ENCODE results near the gene MGP. TPM values are rescaled to one million over a fixed set of nuclear protein-coding genes. Genes with fewer than 3 reads are reported as not detected.

The MGP gene
- polyA plus RNA-seq, 6 donors from 2014 or later: 0.29 to 1.4 (median 0.57) TPM; not detected in 3

DNA sequence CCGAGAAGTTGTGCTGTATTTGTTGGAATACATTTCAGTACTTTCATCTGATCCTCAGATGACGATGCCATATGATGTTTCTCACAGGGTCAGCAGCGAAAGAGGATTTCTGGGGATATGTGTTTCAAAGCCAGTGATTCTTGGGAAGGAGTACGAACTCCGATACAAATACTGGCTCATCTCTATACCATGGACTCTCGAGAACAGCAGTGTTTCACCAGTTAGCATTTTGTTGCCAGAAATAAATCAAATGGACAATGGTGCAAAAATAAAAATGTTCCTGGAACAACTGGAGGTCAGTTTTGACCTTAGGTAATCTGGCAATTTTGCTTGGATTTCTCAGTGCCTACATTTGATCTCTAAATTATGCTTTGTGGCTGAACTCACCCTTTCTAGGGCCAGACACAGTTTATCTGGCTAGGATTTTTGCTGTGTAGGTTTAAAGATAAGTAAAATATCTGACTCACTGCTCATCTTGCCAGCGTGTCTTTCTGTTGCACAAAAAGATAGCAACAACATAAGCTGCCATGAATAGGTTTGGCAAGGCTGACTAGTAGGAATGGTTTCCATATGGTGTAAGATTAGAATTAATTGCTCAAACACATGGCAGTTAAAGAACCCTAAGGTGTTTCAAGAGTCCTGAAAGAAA lies 11.0 kb upstream of the MGP start:
- Mint-ChIP-seq H3K4me3 (no peak overlapping the region), H3K4me1 (no peaks in the 10 kb centered on the region), H3K27me3 (no peaks in the 10 kb centered on the region), H3K36me3 (peaks cover 6 to 7% of the 10 kb centered on the region in 2 donors), H3K9me3 (peaks cover 0 to 2% (median 0%) of the 10 kb centered on the region in 7 donors), H3K27ac (no peak overlapping the region)
- no peak for ATAC-seq (ENCODE audit: low read depth in 2 of 2)
- DNase-seq: no peak

GRCh38 chr12:14893506-14894250 lies 8.0 kb upstream of the MGP start:
- no peak for DNase-seq
- Mint-ChIP-seq H3K36me3 (peaks cover 0 to 6% of the 10 kb centered on the region in 2 donors), H3K4me3 (peak overlapping the region in 1 of 8 donors; percentile 59), H3K4me1 (no peaks in the 10 kb centered on the region), H3K27me3 (no peaks in the 10 kb centered on the region), H3K27ac (peak overlapping the region in 1 of 6 donors; percentile 15), H3K9me3 (peaks cover 0 to 2% (median 0%) of the 10 kb centered on the region in 7 donors)
- no peak for ATAC-seq (ENCODE audit: low read depth in 2 of 2)

DNA sequence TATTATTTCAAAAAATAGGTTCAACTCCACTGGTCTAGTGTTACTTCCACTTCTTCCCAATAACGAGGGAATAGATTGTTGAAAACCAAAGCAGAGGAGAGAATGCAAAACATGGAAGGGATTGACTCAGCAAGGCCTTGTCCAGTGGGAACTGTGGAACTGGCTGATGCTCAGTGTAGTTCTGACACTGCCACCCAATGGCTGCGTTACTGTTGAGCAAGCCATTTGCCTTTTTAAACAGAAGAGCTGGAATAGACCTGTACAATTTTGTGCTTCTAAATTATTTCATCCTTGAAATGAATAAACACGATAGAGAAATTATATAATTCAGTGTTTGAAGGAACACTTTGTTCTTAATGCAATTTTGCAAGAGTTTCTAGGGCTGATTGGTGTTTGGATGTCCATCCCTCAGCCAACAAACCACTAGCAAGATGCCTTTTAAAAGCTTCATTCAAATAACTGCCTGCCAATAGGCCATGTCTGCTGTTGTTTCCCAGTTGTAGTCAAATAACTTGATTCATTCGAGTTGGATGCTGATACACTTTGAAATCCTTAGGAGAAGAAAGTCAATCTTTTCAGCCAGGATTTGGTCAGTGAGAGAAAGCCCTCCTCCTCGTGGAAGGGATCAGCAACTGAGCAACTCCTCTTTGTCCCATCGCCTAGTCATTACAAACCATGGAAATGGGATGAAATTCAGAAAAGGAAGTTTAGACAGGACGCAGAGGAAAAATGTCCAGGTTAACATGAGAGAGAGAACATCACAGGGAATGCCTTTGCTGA lies 7.3 kb upstream of the MGP start:
- H3K27me3 Mint-ChIP-seq: peaks cover 4 to 7% (median 5%) of the 10 kb centered on the region in 3 donors

DNA sequence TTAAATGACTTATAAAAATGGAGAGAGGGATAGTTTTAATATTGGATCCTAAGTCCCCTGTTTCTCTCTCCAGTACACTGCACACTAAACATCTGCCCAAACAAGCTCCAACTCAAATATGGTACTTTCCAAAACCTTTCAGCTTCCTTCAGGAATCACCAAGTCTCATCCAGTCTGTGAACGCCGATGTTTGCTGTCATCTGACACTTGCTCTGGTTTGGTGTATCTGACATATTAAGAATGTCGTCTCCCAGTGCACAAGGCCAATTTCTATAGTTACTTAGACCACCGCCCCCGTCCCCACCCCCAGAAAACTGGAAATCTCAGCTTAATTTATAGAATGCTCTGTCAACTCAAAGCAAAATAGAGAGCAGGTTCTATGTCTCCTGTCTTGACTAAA lies 5.0 kb upstream of the MGP start:
- peaks cover 11 to 13% (median 12%) of the 10 kb centered on the region in 3 donors for H3K4me1 Mint-ChIP-seq
- ATAC-seq (ENCODE audit: low read depth in 2 of 2): no peak
- peaks cover 18 to 25% (median 20%) of the 10 kb centered on the region in 3 donors for H3K27me3 Mint-ChIP-seq
- H3K36me3 Mint-ChIP-seq: peaks cover 0 to 6% of the 10 kb centered on the region in 2 donors
- H3K9me3 Mint-ChIP-seq: peaks cover 0 to 2% (median 0%) of the 10 kb centered on the region in 7 donors
- DNase-seq: no peak
- no peak overlapping the region for H3K4me3 Mint-ChIP-seq
- no peak overlapping the region for H3K27ac Mint-ChIP-seq

More for the DNA sequence above, 7.3 kb upstream of the MGP start:
- H3K9me3 Mint-ChIP-seq: peaks cover 0 to 2% (median 0%) of the 10 kb centered on the region in 7 donors
- H3K36me3 Mint-ChIP-seq: peaks cover 0 to 6% of the 10 kb centered on the region in 2 donors
- no peaks in the 10 kb centered on the region for H3K4me1 Mint-ChIP-seq
- no peak for ATAC-seq (ENCODE audit: low read depth in 2 of 2)
- H3K27ac Mint-ChIP-seq: no peak overlapping the region
- DNase-seq: no peak
- no peak overlapping the region for H3K4me3 Mint-ChIP-seq

- peaks cover 0 to 2% (median 0%) of the 10 kb centered on the region in 7 donors for H3K9me3 Mint-ChIP-seq
- no peak for ATAC-seq (ENCODE audit: low read depth in 2 of 2)
- H3K27ac Mint-ChIP-seq: peak overlapping the region in 1 of 6 donors; percentile 65
- H3K4me3 Mint-ChIP-seq: peak overlapping the region in 2 of 8 donors; percentile 7 to 26
- H3K36me3 Mint-ChIP-seq: no peaks in the 10 kb centered on the region
- H3K27me3 Mint-ChIP-seq: peaks cover 23 to 30% (median 23%) of the 10 kb centered on the region in 3 donors
- H3K4me1 Mint-ChIP-seq: peaks cover 29 to 44% (median 33%) of the 10 kb centered on the region in 3 donors
- no peak for DNase-seq
Observed at GRCh38 chr12:14886271-14886670, 617 bp upstream of the MGP start.

- Mint-ChIP-seq H3K9me3 (peaks cover 0 to 12% (median 3%) of the 10 kb centered on the region in 7 donors), H3K27ac (peak overlapping the region in 5 of 6 donors; percentile 81 to 92 (median 86)), H3K4me1 (peaks cover 38 to 52% (median 50%) of the 10 kb centered on the region in 3 donors), H3K36me3 (peaks cover 0 to 8% of the 10 kb centered on the region in 2 donors), H3K27me3 (peaks cover 23 to 30% (median 23%) of the 10 kb centered on the region in 3 donors), H3K4me3 (peak overlapping the region in 7 of 8 donors; percentile 11 to 78 (median 66))
- DNase-seq (peak; percentile 82), ATAC-seq (ENCODE audit: low read depth in 2 of 2) (peak; percentile 98)
Observed at GRCh38 chr12:14884458-14884878, 1.2 kb downstream of the MGP start.

DNA sequence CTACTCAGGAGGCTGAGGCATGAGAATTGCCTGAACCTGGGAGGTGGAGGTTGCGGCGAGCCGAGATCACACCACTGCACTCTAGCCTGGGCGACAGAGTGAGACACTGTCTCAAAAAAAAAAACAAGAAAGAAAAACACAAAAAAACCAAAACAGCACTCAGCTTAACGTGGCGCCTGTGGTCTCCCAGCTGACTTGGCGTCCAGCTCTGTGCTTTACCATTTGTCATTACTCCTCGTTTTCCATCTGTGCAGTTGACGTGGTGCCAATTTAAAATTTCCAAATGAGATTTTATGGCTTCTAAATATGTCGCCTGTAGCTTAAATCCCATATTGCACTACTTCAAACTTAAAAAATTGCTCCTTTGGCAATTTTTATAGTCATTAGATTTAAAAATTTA lies 2.0 kb downstream of the MGP start:
- Mint-ChIP-seq H3K9me3 (peaks cover 0 to 14% (median 4%) of the 10 kb centered on the region in 7 donors), H3K4me1 (peaks cover 38 to 52% (median 52%) of the 10 kb centered on the region in 3 donors), H3K36me3 (peaks cover 0 to 10% of the 10 kb centered on the region in 2 donors), H3K4me3 (peak overlapping the region in 3 of 8 donors; percentile 10 to 37 (median 30)), H3K27ac (peak overlapping the region in 1 of 6 donors; percentile 35), H3K27me3 (peaks cover 23 to 30% (median 23%) of the 10 kb centered on the region in 3 donors)
- DNase-seq: no peak
- no peak for ATAC-seq (ENCODE audit: low read depth in 2 of 2)

GRCh38 chr12:14880890-14881453 lies 4.7 kb downstream of the MGP start:
- Mint-ChIP-seq H3K4me3 (peak overlapping the region in 4 of 8 donors; percentile 19 to 72 (median 36)), H3K27ac (peak overlapping the region in 5 of 6 donors; percentile 26 to 81 (median 55)), H3K9me3 (peaks cover 0 to 14% (median 4%) of the 10 kb centered on the region in 7 donors), H3K27me3 (peaks cover 5 to 8% (median 8%) of the 10 kb centered on the region in 3 donors), H3K36me3 (peaks cover 0 to 10% of the 10 kb centered on the region in 2 donors), H3K4me1 (peaks cover 32 to 44% (median 42%) of the 10 kb centered on the region in 3 donors)
- ATAC-seq (ENCODE audit: low read depth in 2 of 2) (no peak), DNase-seq (no peak)

GRCh38 chr12:14879222-14879933 lies 6.3 kb downstream of the MGP start:
- Mint-ChIP-seq H3K4me1 (peaks cover 20 to 29% (median 29%) of the 10 kb centered on the region in 3 donors), H3K27me3 (no peaks in the 10 kb centered on the region), H3K4me3 (peak overlapping the region in 1 of 8 donors; percentile 54), H3K27ac (peak overlapping the region in 3 of 6 donors; percentile 9 to 50 (median 15)), H3K36me3 (peaks cover 0 to 10% of the 10 kb centered on the region in 2 donors), H3K9me3 (peaks cover 0 to 14% (median 4%) of the 10 kb centered on the region in 7 donors)
- DNase-seq (no peak), ATAC-seq (ENCODE audit: low read depth in 2 of 2) (no peak)

DNA sequence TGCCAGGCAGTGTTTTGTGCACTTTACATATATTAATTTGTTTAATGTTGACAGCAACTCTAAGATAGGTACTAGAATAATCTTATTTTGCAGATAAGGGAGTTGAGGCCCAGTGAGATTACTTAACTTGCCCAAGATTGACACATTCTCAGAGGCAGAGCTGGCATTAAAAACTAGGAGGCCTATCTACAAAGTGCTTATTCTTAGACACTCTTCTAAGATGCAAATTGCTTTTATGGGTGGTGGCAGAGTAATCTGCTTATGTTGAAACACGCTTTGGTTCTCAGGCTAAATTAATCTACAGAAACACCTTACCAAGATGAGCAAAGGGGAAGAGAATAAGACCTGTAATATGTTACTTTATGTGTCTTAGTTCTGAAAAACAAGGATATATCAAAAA lies 7.2 kb downstream of the MGP start:
- peaks cover 0 to 10% of the 10 kb centered on the region in 2 donors for H3K36me3 Mint-ChIP-seq
- no peak for DNase-seq
- no peak for ATAC-seq (ENCODE audit: low read depth in 2 of 2)
- H3K27me3 Mint-ChIP-seq: no peaks in the 10 kb centered on the region
- peak overlapping the region in 2 of 6 donors; percentile 12 to 51 for H3K27ac Mint-ChIP-seq
- H3K9me3 Mint-ChIP-seq: peaks cover 0 to 14% (median 4%) of the 10 kb centered on the region in 7 donors
- no peak overlapping the region for H3K4me3 Mint-ChIP-seq
- peaks cover 17 to 29% (median 24%) of the 10 kb centered on the region in 3 donors for H3K4me1 Mint-ChIP-seq

- no peaks in the 10 kb centered on the region for H3K27me3 Mint-ChIP-seq
- H3K4me3 Mint-ChIP-seq: no peak overlapping the region
- DNase-seq (no peak), ATAC-seq (ENCODE audit: low read depth in 2 of 2) (no peak)
- peaks cover 0 to 10% of the 10 kb centered on the region in 2 donors for H3K36me3 Mint-ChIP-seq
- H3K27ac Mint-ChIP-seq: no peak overlapping the region
- H3K9me3 Mint-ChIP-seq: peaks cover 0 to 14% (median 4%) of the 10 kb centered on the region in 7 donors
- peaks cover 15 to 25% (median 17%) of the 10 kb centered on the region in 3 donors for H3K4me1 Mint-ChIP-seq
Observed at GRCh38 chr12:14876833-14877232, 8.8 kb downstream of the MGP start.

DNA sequence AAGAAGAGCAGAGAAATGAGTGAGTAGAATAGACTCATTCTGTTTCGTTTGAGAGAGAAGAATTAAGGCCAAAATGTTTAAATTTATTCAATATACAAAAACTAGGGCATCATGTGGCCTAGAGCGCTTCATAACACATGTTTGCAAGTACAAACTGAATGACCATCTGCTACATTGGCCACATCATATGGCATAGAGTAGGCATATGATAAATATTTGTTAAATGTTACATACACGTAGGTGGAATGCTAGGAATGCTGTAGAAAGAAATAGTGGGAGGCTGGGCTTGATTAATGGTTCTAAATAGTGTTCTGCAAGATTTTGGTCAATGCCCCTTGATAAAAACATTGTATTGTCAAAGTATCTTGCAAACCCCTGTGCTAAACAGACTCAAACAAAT lies 10.8 kb downstream of the MGP start:
- ATAC-seq (ENCODE audit: low read depth in 2 of 2) (no peak), DNase-seq (no peak)
- Mint-ChIP-seq H3K4me1 (peaks cover 3 to 12% (median 5%) of the 10 kb centered on the region in 3 donors), H3K9me3 (peaks cover 0 to 5% (median 1%) of the 10 kb centered on the region in 7 donors), H3K36me3 (peaks cover 4 to 7% of the 10 kb centered on the region in 2 donors), H3K27ac (no peak overlapping the region), H3K27me3 (peaks cover 0 to 4% (median 0%) of the 10 kb centered on the region in 3 donors), H3K4me3 (no peak overlapping the region)
